ENCODE measurements around the gene PSMB9. TPM values are rescaled to one million over a fixed set of nuclear protein-coding genes. Genes with fewer than 3 reads are reported as not detected.

Gene PSMB9
- total and polyA plus RNA-seq, 2 of the 4 experiments (the other 2 are of a cell fraction): 9.0 to 12.8 TPM

DNA sequence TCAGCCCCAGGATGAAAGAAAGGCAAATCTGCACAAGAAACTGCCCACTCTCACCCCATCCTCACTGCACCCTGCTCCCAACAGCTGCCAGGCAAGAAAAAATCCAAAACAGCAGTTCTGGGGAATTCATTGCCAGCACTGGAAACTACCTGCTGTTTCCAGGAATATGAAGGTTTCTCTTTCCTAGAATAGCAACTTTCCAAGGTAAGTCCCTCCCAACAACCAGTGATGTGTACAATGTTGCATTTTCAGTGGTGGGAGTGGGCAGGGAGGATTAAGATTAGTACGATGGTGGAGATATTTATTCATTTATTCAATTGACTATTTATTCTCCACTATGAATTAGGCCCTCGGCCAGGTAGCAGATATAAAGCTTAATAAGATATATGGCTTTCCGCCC lies 27.0 kb upstream of the PSMB9 start:
- no peaks in the 10 kb centered on the region for H3K9me1 ChIP-seq (ENCODE audit: insufficient read depth, low read length)
- no TSS peak for BruUV-seq (replicated peaks)
- no peak overlapping the region for H2BK5ac ChIP-seq (ENCODE audit: low read depth, low read length, poor library complexity, severe bottlenecking)
- H3K9ac ChIP-seq (ENCODE audit: low read depth, low read length): no peak overlapping the region
- H4K91ac ChIP-seq (ENCODE audit: insufficient read depth, low read depth, low read length): no peak overlapping the region
- no peak for TF ChIP-seq CHD1 (IDR thresholded peaks at IDR 0.05; ENCODE audit: low read depth, low read length)
- TF ChIP-seq POLR2A (IDR thresholded peaks at IDR 0.05; ENCODE audit: low read depth, low read length): no peak
- ATAC-seq (ENCODE audit: low read depth) (no peak), DNase-seq (no peak)
- H2BK120ac ChIP-seq (ENCODE audit: low read depth, low read length): no peak overlapping the region
- H3K4me3 ChIP-seq (ENCODE audit: insufficient read depth, low read depth, low read length): no peak overlapping the region
- H4K8ac ChIP-seq (ENCODE audit: low read depth in 2 of 2, low read length in 2 of 2): no peak overlapping the region
- H4K20me1 ChIP-seq (ENCODE audit: insufficient read depth, low read length): no peaks in the 10 kb centered on the region
- no peak overlapping the region for H3K4me2 ChIP-seq (ENCODE audit: low read depth, low read length)
- H2AK5ac ChIP-seq (ENCODE audit: low read depth, low read length): no peak overlapping the region
- WGBS, 2 experiments (ENCODE audit: extremely low coverage in 2 of 2, insufficient read length in 1 of 2): 100% methylated on average over 1 of the region's 3 CpGs; no CpG with 5 or more reads in 1 of the 2 experiments
- H2BK20ac ChIP-seq (ENCODE audit: low read depth, low read length): no peak overlapping the region
- H3K56ac ChIP-seq (ENCODE audit: extremely low read depth, insufficient read depth, low read length): no peak overlapping the region
- H2BK15ac ChIP-seq (ENCODE audit: low read depth, low read length): no peak overlapping the region
- H3K14ac ChIP-seq (replicated peaks; ENCODE audit: low read depth, low read length): no peak overlapping the region
- no peak overlapping the region for H4K5ac ChIP-seq (ENCODE audit: low read depth, low read length)
- dilution Hi-C loops (cut with HindIII; ENCODE audit: low sequenced_read_pairs, unreplicated experiment) (no loop called here), intact Hi-C loops (cut with micrococcal nuclease) (no loop called here), in situ Hi-C loops (cut with MboI; ENCODE audit: low sequenced_read_pairs) (no loop called here)
- H3K4me1 ChIP-seq (ENCODE audit: control insufficient read depth, insufficient read depth, low read length): peaks cover 2% of the 10 kb centered on the region; the same call in 1 of the 2 replicates
- no peaks in the 10 kb centered on the region for H3K27me3 ChIP-seq (ENCODE audit: control insufficient read depth, insufficient read depth, low read length)
- peaks cover 20% of the 10 kb centered on the region for H3K36me3 ChIP-seq (ENCODE audit: control insufficient read depth, insufficient read depth, low read length)
- no peak overlapping the region for H2AFZ ChIP-seq (replicated peaks; ENCODE audit: low read length, poor library complexity)
- ChIA-PET POLR2A (ENCODE audit: unreplicated experiment) (no interaction called here), CTCF (interaction anchor here (1.4 to 2.4 kb wide), 3 partner anchors 11 to 34 kb away, joined by 3 to 12 read pairs (median 3); partner anchors contain the start of gene TAP2)
- no peak overlapping the region for H3K27ac ChIP-seq (ENCODE audit: insufficient read depth, low read length)
- no peaks in the 10 kb centered on the region for H3K9me3 ChIP-seq (ENCODE audit: control insufficient read depth, insufficient read depth, low read length)
- H3K4ac ChIP-seq (ENCODE audit: low read depth, low read length): no peak overlapping the region
- no peak overlapping the region for H3K18ac ChIP-seq (ENCODE audit: low read depth, low read length)
- H2AK9ac ChIP-seq (replicated peaks; ENCODE audit: low read depth, low read length, poor library complexity): no peak overlapping the region
- no peaks in the 10 kb centered on the region for H3K79me1 ChIP-seq (ENCODE audit: low read depth in 1 of 2, low read length in 2 of 2)
- no peak overlapping the region for H3K23ac ChIP-seq (ENCODE audit: low read depth, low read length)

Measured in IMR-90 (cell line).